ENCODE results near the gene SRM. TPM values are rescaled to one million over a fixed set of nuclear protein-coding genes. Genes with fewer than 3 reads are reported as not detected.

SRM gene
- total and polyA plus RNA-seq, 2 of the 13 experiments (the other 11 are each of a cell fraction or from before 2014, with no cell fraction given) = 27.9 to 31.8 TPM

DNA sequence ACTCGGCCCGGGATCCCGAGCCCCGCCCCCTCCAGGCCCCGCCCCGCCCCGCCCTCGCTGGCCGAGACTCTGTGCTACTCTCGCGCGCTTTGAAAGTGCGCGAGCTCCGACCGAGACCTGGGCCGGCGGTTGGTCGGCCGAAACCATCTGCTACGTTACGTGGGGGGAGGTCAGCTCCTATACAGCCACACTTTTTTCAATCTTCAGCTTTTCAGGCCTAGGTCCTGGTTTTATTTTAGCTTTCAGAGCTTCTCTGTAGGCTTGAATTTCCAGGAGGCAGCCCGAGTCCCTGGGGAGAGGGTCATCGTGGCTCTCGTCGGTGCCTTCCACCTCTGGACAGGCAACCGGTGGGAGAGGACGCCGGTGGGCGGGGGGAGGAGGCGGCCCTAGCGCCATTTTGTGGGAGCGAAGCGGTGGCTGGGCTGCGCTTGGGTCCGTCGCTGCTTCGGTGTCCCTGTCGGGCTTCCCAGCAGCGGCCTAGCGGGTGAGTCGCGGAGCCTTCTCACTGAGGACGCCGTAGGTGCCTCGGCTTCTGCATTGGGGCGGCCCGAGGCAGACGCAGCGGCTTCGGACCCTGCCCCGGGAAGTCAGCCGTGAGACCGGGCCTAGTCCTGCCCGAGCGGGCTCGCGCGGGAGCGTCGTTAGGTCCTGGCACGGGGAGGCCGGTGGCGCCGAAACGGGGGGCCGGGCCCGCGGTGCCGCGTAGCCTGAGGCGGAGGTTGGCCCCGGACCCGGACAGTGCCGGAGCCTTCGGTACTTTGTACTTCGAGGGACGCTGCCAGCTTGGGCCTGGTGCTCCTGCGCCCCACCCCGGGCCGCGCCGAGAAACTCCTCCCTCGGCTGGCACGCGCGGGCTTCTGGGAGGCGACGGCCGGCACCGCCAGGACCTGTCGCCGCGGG lies 47.3 kb downstream of the SRM start, which contains the start of gene TARDBP (continued):
- TF ChIP-seq RBM22 (optimal IDR thresholded peaks at IDR 0.05; ENCODE audit: low read length) (no peak), BRCA1 (CRISPR knock-in tag; IDR thresholded peaks at IDR 0.05) (peak; percentile 92), ZFP91 (CRISPR knock-in tag; IDR thresholded peaks at IDR 0.05; ENCODE audit: borderline replicate concordance) (peak; percentile 91), HOXA5 (CRISPR knock-in tag; IDR thresholded peaks at IDR 0.05) (peak; percentile 96), THRA (CRISPR knock-in tag; IDR thresholded peaks at IDR 0.05; ENCODE audit: borderline replicate concordance) (peak; percentile 8; the same call in 1 of the 2 replicates), ZBTB14 (CRISPR knock-in tag; IDR thresholded peaks at IDR 0.05) (peak; percentile 55; the same call in 1 of the 2 replicates), ZNF619 (CRISPR knock-in tag; IDR thresholded peaks at IDR 0.05) (peak; percentile 61; the same call in 1 of the 2 replicates), ZNF567 (CRISPR knock-in tag; IDR thresholded peaks at IDR 0.05; ENCODE audit: borderline replicate concordance) (peak; percentile 67; the same call in 1 of the 2 replicates), PCBP2 (optimal IDR thresholded peaks at IDR 0.05; ENCODE audit: low read depth, low read length, poor library complexity, severe bottlenecking) (no peak), MIXL1 (CRISPR knock-in tag; IDR thresholded peaks at IDR 0.05) (peak; percentile 50; the same call in 1 of the 2 replicates), MYC (CRISPR knock-in tag; IDR thresholded peaks at IDR 0.05; ENCODE audit: borderline replicate concordance) (peak; percentile 74), GLMP (CRISPR knock-in tag; IDR thresholded peaks at IDR 0.05; ENCODE audit: borderline replicate concordance) (no peak)
- TF ChIP-seq, protein P1, sequence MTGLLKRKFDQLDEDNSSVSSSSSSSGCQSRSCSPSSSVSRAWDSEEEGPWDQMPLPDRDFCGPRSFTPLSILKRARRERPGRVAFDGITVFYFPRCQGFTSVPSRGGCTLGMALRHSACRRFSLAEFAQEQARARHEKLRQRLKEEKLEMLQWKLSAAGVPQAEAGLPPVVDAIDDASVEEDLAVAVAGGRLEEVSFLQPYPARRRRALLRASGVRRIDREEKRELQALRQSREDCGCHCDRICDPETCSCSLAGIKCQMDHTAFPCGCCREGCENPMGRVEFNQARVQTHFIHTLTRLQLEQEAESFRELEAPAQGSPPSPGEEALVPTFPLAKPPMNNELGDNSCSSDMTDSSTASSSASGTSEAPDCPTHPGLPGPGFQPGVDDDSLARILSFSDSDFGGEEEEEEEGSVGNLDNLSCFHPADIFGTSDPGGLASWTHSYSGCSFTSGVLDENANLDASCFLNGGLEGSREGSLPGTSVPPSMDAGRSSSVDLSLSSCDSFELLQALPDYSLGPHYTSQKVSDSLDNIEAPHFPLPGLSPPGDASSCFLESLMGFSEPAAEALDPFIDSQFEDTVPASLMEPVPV (CRISPR knock-in tag; IDR thresholded peaks at IDR 0.05) = peak; percentile 75; the same call in 1 of the 2 replicates
- TF ChIP-seq, protein P2, sequence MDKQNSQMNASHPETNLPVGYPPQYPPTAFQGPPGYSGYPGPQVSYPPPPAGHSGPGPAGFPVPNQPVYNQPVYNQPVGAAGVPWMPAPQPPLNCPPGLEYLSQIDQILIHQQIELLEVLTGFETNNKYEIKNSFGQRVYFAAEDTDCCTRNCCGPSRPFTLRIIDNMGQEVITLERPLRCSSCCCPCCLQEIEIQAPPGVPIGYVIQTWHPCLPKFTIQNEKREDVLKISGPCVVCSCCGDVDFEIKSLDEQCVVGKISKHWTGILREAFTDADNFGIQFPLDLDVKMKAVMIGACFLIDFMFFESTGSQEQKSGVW (CRISPR knock-in tag; IDR thresholded peaks at IDR 0.05; ENCODE audit: borderline replicate concordance) = no peak
- TF ChIP-seq, protein P3, sequence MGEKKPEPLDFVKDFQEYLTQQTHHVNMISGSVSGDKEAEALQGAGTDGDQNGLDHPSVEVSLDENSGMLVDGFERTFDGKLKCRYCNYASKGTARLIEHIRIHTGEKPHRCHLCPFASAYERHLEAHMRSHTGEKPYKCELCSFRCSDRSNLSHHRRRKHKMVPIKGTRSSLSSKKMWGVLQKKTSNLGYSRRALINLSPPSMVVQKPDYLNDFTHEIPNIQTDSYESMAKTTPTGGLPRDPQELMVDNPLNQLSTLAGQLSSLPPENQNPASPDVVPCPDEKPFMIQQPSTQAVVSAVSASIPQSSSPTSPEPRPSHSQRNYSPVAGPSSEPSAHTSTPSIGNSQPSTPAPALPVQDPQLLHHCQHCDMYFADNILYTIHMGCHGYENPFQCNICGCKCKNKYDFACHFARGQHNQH (CRISPR knock-in tag; IDR thresholded peaks at IDR 0.05) = peak; percentile 80
- TF ChIP-seq, protein P4, sequence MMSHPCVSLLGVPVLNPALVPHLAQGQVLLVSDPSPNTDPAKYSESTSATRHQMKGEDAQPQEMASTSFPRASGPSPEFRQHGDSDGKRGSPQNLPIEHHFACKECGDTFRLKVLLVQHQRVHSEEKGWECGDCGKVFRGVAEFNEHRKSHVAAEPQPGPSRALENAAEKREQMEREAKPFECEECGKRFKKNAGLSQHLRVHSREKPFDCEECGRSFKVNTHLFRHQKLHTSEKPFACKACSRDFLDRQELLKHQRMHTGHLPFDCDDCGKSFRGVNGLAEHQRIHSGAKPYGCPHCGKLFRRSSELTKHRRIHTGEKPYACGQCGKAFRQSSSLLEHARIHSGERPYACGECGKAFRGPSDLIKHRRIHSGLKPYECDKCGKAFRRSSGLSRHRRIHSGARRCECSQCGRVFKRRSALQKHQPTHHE (CRISPR knock-in tag; IDR thresholded peaks at IDR 0.05; ENCODE audit: borderline replicate concordance) = peak; percentile 95; the same call in 1 of the 2 replicates
